Epithelial cell of prostate (primary cell): ENCODE measurements around the gene TMTC1.
A peak's percentile ranks its signal among the peaks of the same experiment; 100 is the strongest.
"Not testable (repeated sequence)": the region's sequence is repeated elsewhere in the genome, so short reads cannot be mapped to it uniquely, and the experiment has no call there.

Source experiments
- DNase-seq: peaks from one replicate; pipeline ENCODE4 v3.0.0-alpha.2; 2011; ENCODE audit warnings: low read depth, low spot score
- H3K27ac ChIP-seq: fragments of 450-650 bp; 2 replicates; pipeline ENCODE4 v1.5.1; 2017; ENCODE audit warnings: mild to moderate bottlenecking

Gene TMTC1

GRCh38 chr12:29783773-29784666, at the start of gene TMTC1:
TMTC1 (minus strand) TSS chr12:29783942; CDS start chr12:29783751, 191 bp downstream.
- peak within 1 kb of the TSS; percentile 65 for H3K27ac ChIP-seq
- no peak for DNase-seq

- no peak for DNase-seq
- no peak overlapping the region for H3K27ac ChIP-seq
These were observed 47.4 kb upstream of the TMTC1 start for GRCh38 chr12:29831173-29831572.

GRCh38 chr12:29830391-29830790, 46.6 kb upstream of the TMTC1 start:
- H3K27ac ChIP-seq = no peak overlapping the region
- no peak for DNase-seq

- DNase-seq = no peak
- no peak overlapping the region for H3K27ac ChIP-seq
These were observed 35.3 kb upstream of the TMTC1 start for GRCh38 chr12:29818916-29819623.

- DNase-seq = no peak
- H3K27ac ChIP-seq = no peak overlapping the region
These were observed 33.4 kb upstream of the TMTC1 start for GRCh38 chr12:29816874-29817725.

GRCh38 chr12:29809616-29810361, 26.0 kb upstream of the TMTC1 start:
- H3K27ac ChIP-seq, DNase-seq: not testable (repeated sequence)

- DNase-seq = no peak
- H3K27ac ChIP-seq = no peak overlapping the region
These were observed 23.4 kb upstream of the TMTC1 start for GRCh38 chr12:29807129-29807528.

- H3K27ac ChIP-seq = no peak overlapping the region
These were observed 20.3 kb upstream of the TMTC1 start for GRCh38 chr12:29804019-29804418.

GRCh38 chr12:29799591-29799990, 15.8 kb upstream of the TMTC1 start:
- H3K27ac ChIP-seq = no peak overlapping the region

More at GRCh38 chr12:29804019-29804418, 20.3 kb upstream of the TMTC1 start:
- no peak for DNase-seq

GRCh38 chr12:29797565-29798355, 14.0 kb upstream of the TMTC1 start:
- H3K27ac ChIP-seq = no peak overlapping the region
- no peak for DNase-seq

More at GRCh38 chr12:29799591-29799990, 15.8 kb upstream of the TMTC1 start:
- DNase-seq = no peak

- H3K27ac ChIP-seq = no peak overlapping the region
- peak; percentile 50 for DNase-seq
These were observed 13.1 kb upstream of the TMTC1 start for GRCh38 chr12:29796823-29797263.

GRCh38 chr12:29795715-29796114, 12.0 kb upstream of the TMTC1 start:
- no peak overlapping the region for H3K27ac ChIP-seq
- no peak for DNase-seq

GRCh38 chr12:29794862-29795261, 11.1 kb upstream of the TMTC1 start:
- no peak overlapping the region for H3K27ac ChIP-seq
- no peak for DNase-seq

- DNase-seq = no peak
- H3K27ac ChIP-seq = no peak overlapping the region
These were observed 9.1 kb upstream of the TMTC1 start for GRCh38 chr12:29792853-29793252.

GRCh38 chr12:29792132-29792531, 8.4 kb upstream of the TMTC1 start:
- DNase-seq = no peak
- no peak overlapping the region for H3K27ac ChIP-seq

- DNase-seq = no peak
- peak overlapping the region; percentile 65 for H3K27ac ChIP-seq
These were observed 620 bp downstream of the TMTC1 start for GRCh38 chr12:29782871-29783772.

- DNase-seq = no peak
These were observed 1.4 kb downstream of the TMTC1 start for GRCh38 chr12:29782285-29782870.

More at GRCh38 chr12:29782285-29782870, 1.4 kb downstream of the TMTC1 start:
- peak overlapping the region; percentile 65 for H3K27ac ChIP-seq
